ENCODE results near the gene WDR86. TPM values are rescaled to one million over a fixed set of nuclear protein-coding genes. Genes with fewer than 3 reads are reported as not detected.

The WDR86 gene
- total and polyA plus RNA-seq, 2 of the 4 experiments (the other 2 are of a cell fraction) = not detected

DNA sequence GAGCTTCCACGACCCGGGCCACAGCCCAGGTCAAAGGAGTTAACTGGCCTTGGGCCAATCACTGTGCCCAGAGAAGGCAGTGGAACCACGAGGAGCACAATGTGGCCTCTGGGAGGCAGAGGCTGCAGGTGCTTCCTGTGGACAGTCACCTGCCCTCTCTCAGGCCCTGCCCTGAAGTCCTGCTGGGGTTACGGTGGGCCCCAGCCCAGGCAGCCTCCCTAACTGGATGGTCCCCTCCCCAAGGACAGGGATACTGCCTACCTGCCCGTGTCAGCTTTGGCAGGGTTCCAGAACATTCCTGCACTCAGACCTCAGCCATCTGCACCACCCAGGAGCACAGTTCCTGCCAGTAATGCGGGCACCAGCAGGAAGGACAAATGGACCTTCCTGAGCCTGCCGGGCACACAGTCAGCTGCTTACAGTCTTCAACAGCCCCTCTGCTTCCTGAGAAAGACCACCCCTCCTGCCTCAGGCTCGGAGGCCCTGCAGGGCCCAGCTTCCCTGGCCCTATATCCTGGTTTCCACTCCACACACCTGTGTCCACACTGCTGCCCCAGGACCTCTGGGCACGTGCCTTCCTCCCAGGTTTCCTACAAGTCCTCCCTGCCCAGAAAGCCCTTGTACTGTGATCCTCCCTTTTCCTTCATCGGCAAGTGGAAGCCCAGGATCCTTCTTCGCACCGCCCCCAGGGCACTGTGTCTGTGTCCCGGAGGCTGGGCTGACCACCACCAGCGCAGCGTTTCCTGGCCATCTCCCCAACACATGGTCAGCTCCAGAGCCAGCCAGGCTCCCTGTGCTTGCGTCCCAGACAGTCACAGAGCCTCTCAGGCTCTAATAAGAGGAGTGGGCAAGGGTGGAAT lies 23.3 kb downstream of the WDR86 start:
- intact Hi-C loops (cut with micrococcal nuclease) (no loop called here), dilution Hi-C loops (cut with HindIII; ENCODE audit: low sequenced_read_pairs, unreplicated experiment) (no loop called here), in situ Hi-C loops (cut with MboI; ENCODE audit: low sequenced_read_pairs) (no loop called here)
- Histone ChIP-seq H2BK20ac (ENCODE audit: low read depth, low read length) (no peak overlapping the region), H2AK5ac (ENCODE audit: low read depth, low read length) (no peak overlapping the region), H4K8ac (ENCODE audit: low read depth in 2 of 2, low read length in 2 of 2) (no peak overlapping the region), H3K79me1 (ENCODE audit: low read depth in 1 of 2, low read length in 2 of 2) (no peaks in the 10 kb centered on the region), H3K9ac (ENCODE audit: low read depth, low read length) (no peak overlapping the region), H3K27ac (ENCODE audit: insufficient read depth, low read length) (no peak overlapping the region), H3K9me3 (ENCODE audit: control insufficient read depth, insufficient read depth, low read length) (peaks cover 6% of the 10 kb centered on the region), H3K36me3 (ENCODE audit: control insufficient read depth, insufficient read depth, low read length) (no peaks in the 10 kb centered on the region), H2BK15ac (ENCODE audit: low read depth, low read length) (no peak overlapping the region), H2BK120ac (ENCODE audit: low read depth, low read length) (no peak overlapping the region), H4K20me1 (ENCODE audit: insufficient read depth, low read length) (no peaks in the 10 kb centered on the region), H3K27me3 (ENCODE audit: control insufficient read depth, insufficient read depth, low read length) (peaks cover 63% of the 10 kb centered on the region), H3K18ac (ENCODE audit: low read depth, low read length) (no peak overlapping the region), H3K4me3 (ENCODE audit: insufficient read depth, low read depth, low read length) (no peak overlapping the region), H2AK9ac (replicated peaks; ENCODE audit: low read depth, low read length, poor library complexity) (no peak overlapping the region), H3K4ac (ENCODE audit: low read depth, low read length) (no peak overlapping the region), H4K91ac (ENCODE audit: insufficient read depth, low read depth, low read length) (no peak overlapping the region), H3K23ac (ENCODE audit: low read depth, low read length) (no peak overlapping the region), H2AFZ (replicated peaks; ENCODE audit: low read length, poor library complexity) (no peak overlapping the region), H3K14ac (replicated peaks; ENCODE audit: low read depth, low read length) (no peak overlapping the region), H3K9me1 (ENCODE audit: insufficient read depth, low read length) (no peaks in the 10 kb centered on the region), H3K56ac (ENCODE audit: extremely low read depth, insufficient read depth, low read length) (no peak overlapping the region), H2BK5ac (ENCODE audit: low read depth, low read length, poor library complexity, severe bottlenecking) (no peak overlapping the region), H3K4me1 (ENCODE audit: control insufficient read depth, insufficient read depth, low read length) (no peaks in the 10 kb centered on the region), H4K5ac (ENCODE audit: low read depth, low read length) (no peak overlapping the region), H3K4me2 (ENCODE audit: low read depth, low read length) (no peak overlapping the region)
- DNase-seq (no peak), ATAC-seq (ENCODE audit: low read depth) (no peak)
- BruUV-seq (replicated peaks) = no TSS peak
- POLR2A ChIA-PET (ENCODE audit: unreplicated experiment) = no interaction called here
- WGBS, 2 experiments (ENCODE audit: extremely low coverage in 2 of 2, insufficient read length in 1 of 2) = 70% methylated on average over 8 of the region's 16 CpGs; no CpG with 5 or more reads in 1 of the 2 experiments
- CTCF ChIA-PET = no interaction called here
- TF ChIP-seq POLR2A (IDR thresholded peaks at IDR 0.05; ENCODE audit: low read depth, low read length) = no peak
- no peak for TF ChIP-seq RAD21 (IDR thresholded peaks at IDR 0.05; ENCODE audit: low read length)
- no peak for TF ChIP-seq BHLHE40 (IDR thresholded peaks at IDR 0.05; ENCODE audit: low read depth, low read length)
- TF ChIP-seq CHD1 (IDR thresholded peaks at IDR 0.05; ENCODE audit: low read depth, low read length) = no peak
- no peak for TF ChIP-seq MXI1 (IDR thresholded peaks at IDR 0.05; ENCODE audit: borderline replicate concordance, low read depth, low read length)
- no peak for TF ChIP-seq SMC3 (IDR thresholded peaks at IDR 0.05; ENCODE audit: low read depth, low read length)
- no peak for TF ChIP-seq CEBPB (IDR thresholded peaks at IDR 0.05; ENCODE audit: low read depth, low read length)
- TF ChIP-seq MAFK (IDR thresholded peaks at IDR 0.05; ENCODE audit: low read depth, low read length) = no peak
- no peak for TF ChIP-seq NFE2L2 (IDR thresholded peaks at IDR 0.05; ENCODE audit: low read depth, low read length)
- no peak for TF ChIP-seq RCOR1 (IDR thresholded peaks at IDR 0.05; ENCODE audit: insufficient replicate concordance, low read length)
- TF ChIP-seq, protein P1, sequence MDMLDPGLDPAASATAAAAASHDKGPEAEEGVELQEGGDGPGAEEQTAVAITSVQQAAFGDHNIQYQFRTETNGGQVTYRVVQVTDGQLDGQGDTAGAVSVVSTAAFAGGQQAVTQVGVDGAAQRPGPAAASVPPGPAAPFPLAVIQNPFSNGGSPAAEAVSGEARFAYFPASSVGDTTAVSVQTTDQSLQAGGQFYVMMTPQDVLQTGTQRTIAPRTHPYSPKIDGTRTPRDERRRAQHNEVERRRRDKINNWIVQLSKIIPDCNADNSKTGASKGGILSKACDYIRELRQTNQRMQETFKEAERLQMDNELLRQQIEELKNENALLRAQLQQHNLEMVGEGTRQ (IDR thresholded peaks at IDR 0.05; ENCODE audit: low read depth, low read length) = no peak
- TF ChIP-seq CTCF (conservative IDR thresholded peaks at IDR 0.05; ENCODE audit: low read depth, low read length) = no peak
- no peak for TF ChIP-seq RFX5 (IDR thresholded peaks at IDR 0.05; ENCODE audit: low read depth, low read length)
- TF ChIP-seq FOS (IDR thresholded peaks at IDR 0.05; ENCODE audit: low read depth, low read length) = no peak
- TF ChIP-seq ELK1 (IDR thresholded peaks at IDR 0.05; ENCODE audit: borderline replicate concordance, low read depth, low read length) = no peak
